Smooth muscle cell (in vitro differentiated cells): ENCODE data around the gene PRKG1. TPM values are rescaled to one million over a fixed set of nuclear protein-coding genes. Genes with fewer than 3 reads are reported as not detected.

ENCODE experiments used
- DNase-seq: peaks from one replicate; lab custom pipeline; 2025; ENCODE audit not compliant: unreplicated experiment; lab: John Stamatoyannopoulos, UW
- H2AFZ ChIP-seq: fragments of 200-600 bp; sonication (generic); 2 replicates; pipeline ENCODE4 v1.6.0; 2016; ENCODE audit warnings: antibody characterized with exemption, low read depth, mild to moderate bottlenecking
- H3F3A ChIP-seq: fragments of 200-600 bp; sonication (generic); 2 replicates; pipeline ENCODE4 v1.6.0; 2017; ENCODE audit warnings: antibody characterized with exemption, low read depth
- H3K27ac ChIP-seq: fragments of 200-600 bp; sonication (generic); 2 replicates; pipeline ENCODE4 v1.5.1; 2016; ENCODE audit warnings: low read depth, mild to moderate bottlenecking
- H3K27me3 ChIP-seq: fragments of 200-600 bp; sonication (generic); 2 replicates; pipeline ENCODE4 v1.6.1; 2016; ENCODE audit warnings: low read depth, mild to moderate bottlenecking
- H3K36me3 ChIP-seq: fragments of 200-600 bp; sonication (generic); 2 replicates; pipeline ENCODE4 v1.5.1; 2016; ENCODE audit warnings: low read depth
- H3K4me1 ChIP-seq: fragments of 200-600 bp; sonication (generic); 2 replicates; pipeline ENCODE4 v1.5.1; 2016; ENCODE audit warnings: low read depth
- H3K4me2 ChIP-seq: fragments of 200-600 bp; sonication (generic); 2 replicates; pipeline ENCODE4 v1.6.0; 2016; ENCODE audit warnings: mild to moderate bottlenecking
- H3K4me3 ChIP-seq: fragments of 200-600 bp; sonication (generic); 2 replicates; pipeline ENCODE4 v1.5.1; 2016; ENCODE audit warnings: mild to moderate bottlenecking
- H3K79me2 ChIP-seq: fragments of 200-600 bp; sonication (generic); 2 replicates; pipeline ENCODE4 v1.6.0; 2016; ENCODE audit warnings: low read depth, mild to moderate bottlenecking
- H3K9ac ChIP-seq: fragments of 200-600 bp; sonication (generic); 2 replicates; pipeline ENCODE4 v1.6.0; 2016; ENCODE audit warnings: low read depth
- H3K9me3 ChIP-seq: fragments of 200-600 bp; sonication (generic); replicated peaks from 2 replicates; pipeline ENCODE4 v1.5.1; 2016; ENCODE audit warnings: low read depth
- H4K20me1 ChIP-seq: fragments of 200-600 bp; sonication (generic); 2 replicates; pipeline ENCODE4 v1.6.0; 2016; ENCODE audit warnings: low read depth
- CTCF ChIP-seq: fragments of 200-600 bp; sonication (generic); IDR thresholded peaks from 2 replicates; pipeline ENCODE4 v1.5.1; 2017; ENCODE audit warnings: borderline replicate concordance, mild to moderate bottlenecking, antibody characterized with exemption; ENCODE audit not compliant: insufficient read depth, poor library complexity, severe bottlenecking
- WGBS: methylation state at CpG from one replicate; pipeline ENCODE4 v1.1.7; 2016; ENCODE audit warnings: low lambda C conversion rate; 5-methylcytosine and 5-hydroxymethylcytosine counted together
- polyA plus RNA-seq: library from polyadenylated mRNA; unstranded; fragments of >200 nt; fragmentation: Nextera tagmentation; extraction: Ambion mirVana; gene quantifications from 2 replicates; pipeline ENCODE4 v1.2.1, GENCODE V29; 2016
- total RNA-seq: library from RNA; depleted of rRNA; stranded (reverse); fragments of >200 nt; gene quantifications from 2 replicates; pipeline ENCODE4 v1.2.3, GENCODE V29; 2014

The PRKG1 gene
- total and polyA plus RNA-seq, 2 experiments from 2014 or later: 7.2 to 13.4 TPM

- no peaks in the 10 kb centered on the region for H3K27me3 ChIP-seq
- DNase-seq: no peak
- peaks cover 3% of the 10 kb centered on the region for H3K4me1 ChIP-seq
- TF ChIP-seq CTCF: no peak
- no peaks in the 10 kb centered on the region for H3F3A ChIP-seq
- H3K9ac ChIP-seq: no peak overlapping the region
- H3K9me3 ChIP-seq: no peaks in the 10 kb centered on the region
- WGBS: 47% methylated on average over 4 of the region's 4 CpGs
- H4K20me1 ChIP-seq: peaks cover 4% of the 10 kb centered on the region
- peak overlapping the region; percentile 28 for H3K4me3 ChIP-seq
- peak overlapping the region; percentile 9 for H2AFZ ChIP-seq
- no peaks in the 10 kb centered on the region for H3K36me3 ChIP-seq
- no peaks in the 10 kb centered on the region for H3K79me2 ChIP-seq
- H3K4me2 ChIP-seq: peak overlapping the region; percentile 64
- H3K27ac ChIP-seq: no peak overlapping the region
Observed at GRCh38 chr10:51367127-51367526, 292.8 kb downstream of the PRKG1 start.

GRCh38 chr10:51367694-51368093 is 293.4 kb downstream of the PRKG1 start:
- Histone ChIP-seq H3K36me3 (no peaks in the 10 kb centered on the region), H3K4me1 (peaks cover 3% of the 10 kb centered on the region), H3K4me3 (peak overlapping the region; percentile 28), H3K27ac (no peak overlapping the region), H3K4me2 (peak overlapping the region; percentile 64), H3F3A (no peaks in the 10 kb centered on the region), H3K27me3 (no peaks in the 10 kb centered on the region), H3K9me3 (no peaks in the 10 kb centered on the region), H3K79me2 (no peaks in the 10 kb centered on the region), H3K9ac (no peak overlapping the region), H2AFZ (peak overlapping the region; percentile 9), H4K20me1 (peaks cover 4% of the 10 kb centered on the region)
- no peak for TF ChIP-seq CTCF
- DNase-seq: no peak
- WGBS: 96% methylated on average over 1 of the region's 1 CpG

- Histone ChIP-seq H4K20me1 (peaks cover 4% of the 10 kb centered on the region), H3K27ac (no peak overlapping the region), H3F3A (no peaks in the 10 kb centered on the region), H3K4me1 (peaks cover 3% of the 10 kb centered on the region), H3K27me3 (no peaks in the 10 kb centered on the region), H3K4me2 (no peak overlapping the region), H3K4me3 (no peak overlapping the region), H2AFZ (no peak overlapping the region), H3K79me2 (no peaks in the 10 kb centered on the region), H3K36me3 (no peaks in the 10 kb centered on the region), H3K9me3 (no peaks in the 10 kb centered on the region), H3K9ac (no peak overlapping the region)
- WGBS: 85% methylated on average over 5 of the region's 5 CpGs
- no peak for DNase-seq
- peak; percentile 19 for TF ChIP-seq CTCF
Observed at GRCh38 chr10:51368943-51369342, 294.7 kb downstream of the PRKG1 start.

- Histone ChIP-seq H4K20me1 (peaks cover 4% of the 10 kb centered on the region), H3K4me2 (no peak overlapping the region), H3K79me2 (no peaks in the 10 kb centered on the region), H3K27ac (no peak overlapping the region), H3K36me3 (no peaks in the 10 kb centered on the region), H3K4me1 (peaks cover 3% of the 10 kb centered on the region), H3F3A (no peaks in the 10 kb centered on the region), H3K9ac (no peak overlapping the region), H3K9me3 (no peaks in the 10 kb centered on the region), H3K4me3 (no peak overlapping the region), H2AFZ (no peak overlapping the region), H3K27me3 (no peaks in the 10 kb centered on the region)
- DNase-seq: no peak
- TF ChIP-seq CTCF: no peak
- 74% methylated on average over 2 of the region's 2 CpGs for WGBS
Observed at GRCh38 chr10:51369903-51370302, 295.6 kb downstream of the PRKG1 start.
